Thyroid gland (tissue), 4 donors: ENCODE measurements around the gene OCA2. TPM values are rescaled to one million over a fixed set of nuclear protein-coding genes. Genes with fewer than 3 reads are reported as not detected.

Experiments
- DNase-seq, 2 donors: peaks; one replicate each; pipeline ENCODE4 v3.0.0-alpha.2; 2019
- H3K27ac ChIP-seq, 3 donors: fragments of 200-600 bp; sonication (generic); 1 replicate in 2 of 3; 2 replicates in 1 of 3; pipeline ENCODE4 v1.5.1; 2016 to 2019; ENCODE audit warnings: mild to moderate bottlenecking in 1 of 3, moderate library complexity in 1 of 3
- H3K27me3 ChIP-seq: fragments of 200-600 bp; sonication (generic); one replicate; pipeline ENCODE4 v1.5.1; 2019
- H3K36me3 ChIP-seq, 2 donors: fragments of 200-600 bp; sonication (generic); one replicate each; pipeline ENCODE4 v1.5.1; 2016 to 2019
- H3K4me1 ChIP-seq, 2 donors: fragments of 200-600 bp; sonication (generic); one replicate each; pipeline ENCODE4 v1.5.1; 2017 to 2019
- H3K4me3 ChIP-seq, 3 donors: fragments of 200-600 bp; sonication (generic); replicated peaks in 1 of 3; 1 replicate in 2 of 3; 2 replicates in 1 of 3; pipeline ENCODE4 v1.5.1; 2016; ENCODE audit warnings: mild to moderate bottlenecking in 1 of 3
- H3K9me3 ChIP-seq: fragments of 200-600 bp; sonication (generic); one replicate; pipeline ENCODE4 v1.5.1; 2017
- POLR2A ChIP-seq, 2 donors: fragments of 450-650 bp; IDR thresholded peaks; one replicate each; pipeline ENCODE4 v1.6.1; 2017; ENCODE audit warnings: antibody characterized with exemption in 2 of 2, mild to moderate bottlenecking in 2 of 2, moderate library complexity in 1 of 2
- WGBS, 2 donors: methylation state at CpG; one replicate each; pipeline ENCODE4 v1.1.5; 2017; 5-methylcytosine and 5-hydroxymethylcytosine counted together
- intact Hi-C: fragments of 100-400 bp; cut with DNase I; formaldehyde crosslinking; loops from one replicate; pipeline ENCODE4 v1.15.1; 2023
- total RNA-seq, 4 donors: library from RNA; depleted of rRNA; stranded (reverse); fragments of >200 nt; gene quantifications; one replicate each; pipeline ENCODE4 v1.2.3, GENCODE V29; 2016
- TF ChIP-seq, protein P1 (sequence below), 6 experiments: fragments of 200-600 bp in 3 of 6; fragments of 450-650 bp in 3 of 6; sonication (generic) in 3 of 6; IDR thresholded peaks; one replicate each; pipeline ENCODE4 v1.5.1; 2016 to 2019; ENCODE audit warnings: antibody characterized with exemption in 6 of 6, mild to moderate bottlenecking in 2 of 6, inconsistent platforms in 1 of 6, moderate library complexity in 1 of 6

OCA2 gene
- total RNA-seq, 4 donors from 2014 or later = 5.5 to 20.5 (median 13.8) TPM

DNA sequence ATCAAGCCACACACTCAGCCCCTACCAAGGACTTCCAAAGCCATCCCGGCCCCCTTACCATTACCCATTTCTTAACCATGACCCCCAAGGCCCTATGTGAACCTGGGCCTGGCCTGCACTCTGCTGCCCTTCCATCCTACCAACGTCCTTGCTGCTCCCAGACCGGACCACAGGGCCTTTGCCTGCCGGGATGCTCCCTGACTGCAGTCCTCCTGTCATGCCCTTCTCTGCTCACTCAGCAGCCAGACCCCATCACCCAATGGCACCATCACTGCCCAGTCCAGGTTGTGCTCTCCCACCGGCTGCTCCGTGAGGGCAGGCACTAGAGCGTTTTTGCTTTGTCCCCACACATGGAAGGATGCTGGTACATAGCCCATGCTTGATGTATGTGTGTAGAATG, 73.7 kb downstream of the OCA2 start:
- no peak for DNase-seq
- H3K4me3 ChIP-seq = no peak overlapping the region
- no peaks in the 10 kb centered on the region for H3K9me3 ChIP-seq
- H3K27ac ChIP-seq = no peak overlapping the region
- no peaks in the 10 kb centered on the region for H3K27me3 ChIP-seq
- WGBS, 2 donors = 90 to 96% methylated on average over 7 of the region's 7 CpGs
- intact Hi-C loops = no loop called here
- H3K36me3 ChIP-seq = no peaks in the 10 kb centered on the region
- peaks cover 12 to 18% of the 10 kb centered on the region in 2 donors for H3K4me1 ChIP-seq
- TF ChIP-seq, protein P1, sequence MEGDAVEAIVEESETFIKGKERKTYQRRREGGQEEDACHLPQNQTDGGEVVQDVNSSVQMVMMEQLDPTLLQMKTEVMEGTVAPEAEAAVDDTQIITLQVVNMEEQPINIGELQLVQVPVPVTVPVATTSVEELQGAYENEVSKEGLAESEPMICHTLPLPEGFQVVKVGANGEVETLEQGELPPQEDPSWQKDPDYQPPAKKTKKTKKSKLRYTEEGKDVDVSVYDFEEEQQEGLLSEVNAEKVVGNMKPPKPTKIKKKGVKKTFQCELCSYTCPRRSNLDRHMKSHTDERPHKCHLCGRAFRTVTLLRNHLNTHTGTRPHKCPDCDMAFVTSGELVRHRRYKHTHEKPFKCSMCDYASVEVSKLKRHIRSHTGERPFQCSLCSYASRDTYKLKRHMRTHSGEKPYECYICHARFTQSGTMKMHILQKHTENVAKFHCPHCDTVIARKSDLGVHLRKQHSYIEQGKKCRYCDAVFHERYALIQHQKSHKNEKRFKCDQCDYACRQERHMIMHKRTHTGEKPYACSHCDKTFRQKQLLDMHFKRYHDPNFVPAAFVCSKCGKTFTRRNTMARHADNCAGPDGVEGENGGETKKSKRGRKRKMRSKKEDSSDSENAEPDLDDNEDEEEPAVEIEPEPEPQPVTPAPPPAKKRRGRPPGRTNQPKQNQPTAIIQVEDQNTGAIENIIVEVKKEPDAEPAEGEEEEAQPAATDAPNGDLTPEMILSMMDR (IDR thresholded peaks at IDR 0.05) = no peak
- TF ChIP-seq POLR2A (IDR thresholded peaks at IDR 0.05) = no peak

DNA sequence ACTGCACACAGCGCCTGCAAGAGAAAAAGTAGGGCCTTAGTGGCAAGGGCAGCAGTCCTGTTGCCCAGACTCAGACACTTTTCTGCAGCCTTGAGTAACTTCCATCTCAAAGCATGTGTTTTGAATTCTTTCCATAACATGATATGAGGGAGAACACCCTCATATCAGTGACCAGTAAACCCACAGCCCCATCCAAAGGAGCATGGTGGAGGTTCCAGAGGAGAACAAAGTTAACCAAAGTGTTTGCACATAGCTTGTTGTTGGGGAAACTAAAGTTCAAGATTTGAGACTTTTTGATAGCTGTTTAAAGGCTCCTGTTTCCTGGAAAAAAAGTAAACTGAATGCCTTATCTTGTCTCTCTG, 74.2 kb downstream of the OCA2 start:
- no peak overlapping the region for H3K27ac ChIP-seq
- WGBS, 2 donors = 89 to 100% methylated on average over 1 of the region's 1 CpG
- no peaks in the 10 kb centered on the region for H3K36me3 ChIP-seq
- intact Hi-C loops = no loop called here
- no peak for TF ChIP-seq POLR2A (IDR thresholded peaks at IDR 0.05)
- TF ChIP-seq, protein P1 (IDR thresholded peaks at IDR 0.05) = no peak
- H3K9me3 ChIP-seq = no peaks in the 10 kb centered on the region
- no peak overlapping the region for H3K4me3 ChIP-seq
- H3K4me1 ChIP-seq = peaks cover 18 to 23% of the 10 kb centered on the region in 2 donors
- no peaks in the 10 kb centered on the region for H3K27me3 ChIP-seq
- DNase-seq = no peak

DNA sequence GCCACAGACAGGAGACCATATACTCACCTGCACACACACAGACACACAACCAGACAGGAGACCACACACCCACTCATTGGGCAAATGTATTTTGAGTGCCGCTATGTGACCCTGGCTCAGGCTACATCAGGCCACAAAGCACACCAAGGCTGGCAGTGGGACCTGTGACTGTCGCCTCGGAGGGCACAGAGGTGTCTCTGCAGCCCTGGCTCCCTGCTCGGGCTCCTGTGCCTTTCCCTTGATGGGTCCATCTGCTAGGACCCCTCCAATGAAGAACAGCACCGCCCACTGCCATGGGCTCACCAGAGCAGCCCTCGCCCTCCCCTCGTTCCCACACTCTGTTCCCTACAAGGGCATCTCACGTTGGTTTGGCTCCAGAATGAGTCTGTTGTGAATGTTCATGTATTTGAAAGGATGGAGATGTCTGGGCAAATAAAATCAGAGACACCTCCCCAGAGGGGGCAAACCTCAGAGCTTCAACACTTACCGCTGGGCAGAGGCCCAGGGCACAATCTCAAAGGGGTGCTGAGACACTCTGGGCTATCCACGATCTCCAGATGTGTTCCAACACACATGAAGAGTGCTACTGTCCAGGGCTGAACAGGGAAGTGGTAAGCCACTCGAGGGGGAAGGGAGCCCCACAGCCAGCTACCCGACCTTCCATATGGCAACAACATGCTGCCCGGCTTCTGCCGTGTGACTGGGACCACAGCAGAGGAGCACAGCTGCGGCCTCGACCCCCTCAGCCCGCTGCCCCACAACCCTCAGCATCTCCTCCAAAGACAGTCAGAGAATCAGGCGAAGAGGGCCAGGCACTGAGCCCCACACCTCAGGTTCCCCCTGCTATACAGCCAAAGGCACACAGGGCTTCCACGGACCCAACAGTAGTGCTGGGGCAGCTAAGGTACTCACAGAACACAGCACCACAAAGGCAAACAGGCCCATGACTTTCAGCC, 74.9 kb downstream of the OCA2 start:
- Histone ChIP-seq H3K36me3 (no peaks in the 10 kb centered on the region), H3K4me3 (no peak overlapping the region), H3K4me1 (peaks cover 18 to 25% of the 10 kb centered on the region in 2 donors), H3K9me3 (no peaks in the 10 kb centered on the region), H3K27ac (no peak overlapping the region), H3K27me3 (no peaks in the 10 kb centered on the region)
- DNase-seq = no peak
- intact Hi-C loops = no loop called here
- WGBS, 2 donors = 84 to 90% methylated on average over 8 to 13 of the region's 19 CpGs
- TF ChIP-seq, protein P1 (IDR thresholded peaks at IDR 0.05) = no peak
- no peak for TF ChIP-seq POLR2A (IDR thresholded peaks at IDR 0.05)

DNA sequence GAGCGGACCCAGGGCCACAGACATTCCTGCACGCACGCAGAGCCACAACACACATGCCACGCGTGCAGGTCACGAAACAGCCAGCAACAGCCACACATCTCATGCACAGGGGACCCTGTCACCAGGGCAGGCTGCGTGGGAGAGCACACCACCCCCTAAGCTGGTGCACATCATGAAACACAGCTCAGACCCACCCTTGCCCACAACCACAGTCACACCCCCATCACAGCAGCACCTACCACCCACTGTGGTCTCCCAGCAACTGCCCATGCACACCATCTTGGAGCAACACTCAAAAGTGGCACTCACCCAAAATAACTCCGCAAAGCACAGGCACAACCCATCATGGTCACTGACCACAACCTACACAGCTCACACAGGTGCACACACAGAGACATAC, 75.7 kb downstream of the OCA2 start:
- intact Hi-C loops = no loop called here
- no peak overlapping the region for H3K4me3 ChIP-seq
- H3K27me3 ChIP-seq = no peaks in the 10 kb centered on the region
- H3K9me3 ChIP-seq = no peaks in the 10 kb centered on the region
- H3K27ac ChIP-seq = no peak overlapping the region
- H3K4me1 ChIP-seq = peaks cover 18 to 25% of the 10 kb centered on the region in 2 donors
- WGBS, 2 donors = 94 to 96% methylated on average over 7 to 8 of the region's 8 CpGs
- no peaks in the 10 kb centered on the region for H3K36me3 ChIP-seq
- no peak for TF ChIP-seq POLR2A (IDR thresholded peaks at IDR 0.05)
- TF ChIP-seq, protein P1 (IDR thresholded peaks at IDR 0.05) = no peak
- DNase-seq = no peak

DNA sequence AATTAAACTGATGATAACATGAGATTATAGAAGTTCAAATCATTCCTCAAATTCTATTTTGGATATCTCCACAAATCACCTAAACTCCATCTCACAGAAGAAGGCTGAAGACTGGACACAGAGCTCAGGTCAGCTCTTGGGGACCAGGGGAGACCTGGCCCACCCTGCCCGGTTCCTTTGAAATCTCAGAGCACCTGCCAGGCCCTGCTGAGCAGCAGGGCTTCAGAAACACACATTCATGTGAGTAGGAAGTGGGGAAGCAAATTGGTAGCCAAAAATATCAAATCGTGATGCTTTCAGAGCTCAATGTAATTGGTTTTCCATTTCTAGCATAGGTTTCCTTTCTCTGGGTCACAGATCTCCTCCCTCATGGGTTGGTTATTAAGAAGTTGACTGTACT, 76.2 kb downstream of the OCA2 start:
- Histone ChIP-seq H3K27ac (no peak overlapping the region), H3K27me3 (no peaks in the 10 kb centered on the region), H3K36me3 (no peaks in the 10 kb centered on the region), H3K4me3 (no peak overlapping the region), H3K9me3 (no peaks in the 10 kb centered on the region), H3K4me1 (peaks cover 18 to 25% of the 10 kb centered on the region in 2 donors)
- intact Hi-C loops = no loop called here
- DNase-seq = no peak
- WGBS, 2 donors = 87 to 95% methylated on average over 2 of the region's 2 CpGs
- TF ChIP-seq, protein P1 (IDR thresholded peaks at IDR 0.05) = no peak
- no peak for TF ChIP-seq POLR2A (IDR thresholded peaks at IDR 0.05)
